OCI-LY3 (cell line): ENCODE data around the gene FERMT1.

Experiments used
- CTCF ChIP-seq: fragments of 200-600, 300-600 bp; sonication (generic); IDR thresholded peaks from 2 replicates; pipeline ENCODE4 v1.5.1; 2014; ENCODE audit warnings: antibody characterized with exemption, low read length, low read depth
- EZH2phosphoT487 ChIP-seq: fragments of 200-600 bp; shearing (Covaris generic); IDR thresholded peaks from 2 replicates; pipeline ENCODE4 v1.6.1; 2018; ENCODE audit warnings: antibody characterized with exemption, mixed run types, low read depth

DNA sequence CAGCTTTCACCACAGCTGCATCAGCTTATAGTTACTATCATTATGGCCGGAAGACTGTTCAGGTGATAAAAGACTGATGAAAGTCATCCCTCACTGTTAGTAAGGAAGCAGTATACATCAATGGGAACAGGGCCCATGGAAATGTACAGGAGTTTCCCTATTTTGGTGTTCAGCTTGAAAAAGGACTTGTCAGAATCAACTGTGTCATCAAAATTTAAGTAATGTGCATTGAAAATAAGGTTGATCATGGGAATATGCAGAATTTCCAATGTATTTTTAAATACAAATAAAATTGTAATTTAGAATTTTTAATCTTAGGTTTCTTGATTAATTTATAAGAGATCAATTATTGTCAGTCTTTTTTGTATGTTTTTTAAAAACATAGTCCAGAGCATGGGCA is 85.7 kb downstream of the FERMT1 start:
- TF ChIP-seq EZH2phosphoT487: no peak
- no peak for TF ChIP-seq CTCF
